UCSD-AML1 (cell line): ENCODE data around the gene SRGAP3.

Source experiments
- DNase-seq: peaks from one replicate; lab custom pipeline; 2025; ENCODE audit not compliant: unreplicated experiment; lab: John Stamatoyannopoulos, UW

The SRGAP3 gene

DNA sequence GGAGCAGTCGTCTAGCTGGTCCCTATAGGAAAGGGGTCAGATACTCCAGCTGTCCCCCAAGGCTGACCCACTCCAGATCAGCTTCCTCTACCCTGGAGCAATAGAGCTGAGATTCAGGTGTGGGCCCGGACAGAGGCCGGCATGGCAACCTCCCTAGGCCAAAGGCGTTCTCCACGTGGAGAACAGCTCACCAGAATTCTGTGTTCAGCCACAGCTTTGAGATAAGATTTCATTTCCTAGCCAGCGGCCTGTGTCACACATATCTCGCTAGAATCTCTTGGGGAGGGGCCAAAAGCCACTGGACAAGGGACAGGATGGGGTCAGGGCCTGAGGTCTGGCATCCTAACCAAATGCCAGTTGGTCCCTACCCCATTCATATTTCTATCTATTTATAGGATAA is 20.1 kb downstream of the SRGAP3 start:
- no peak for DNase-seq

DNA sequence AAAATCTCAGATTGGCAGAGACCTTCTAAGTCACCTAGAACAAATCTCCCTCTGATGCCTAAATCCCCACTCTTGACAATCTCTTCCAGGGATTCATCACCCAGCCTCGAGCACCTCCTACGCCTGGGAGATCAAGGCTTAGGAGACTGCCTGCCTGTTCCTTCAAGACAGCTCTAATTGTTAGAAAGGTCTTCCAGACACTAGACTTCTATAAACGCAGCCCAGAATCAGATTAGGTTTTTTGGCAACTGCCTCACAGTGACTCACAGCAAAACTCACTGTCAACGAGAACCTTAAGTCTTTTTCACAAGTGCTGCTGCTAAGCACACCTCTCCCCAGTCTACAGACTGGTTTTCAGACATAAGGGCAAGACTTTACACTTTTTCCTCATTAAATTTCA is 23.1 kb downstream of the SRGAP3 start:
- no peak for DNase-seq

DNA sequence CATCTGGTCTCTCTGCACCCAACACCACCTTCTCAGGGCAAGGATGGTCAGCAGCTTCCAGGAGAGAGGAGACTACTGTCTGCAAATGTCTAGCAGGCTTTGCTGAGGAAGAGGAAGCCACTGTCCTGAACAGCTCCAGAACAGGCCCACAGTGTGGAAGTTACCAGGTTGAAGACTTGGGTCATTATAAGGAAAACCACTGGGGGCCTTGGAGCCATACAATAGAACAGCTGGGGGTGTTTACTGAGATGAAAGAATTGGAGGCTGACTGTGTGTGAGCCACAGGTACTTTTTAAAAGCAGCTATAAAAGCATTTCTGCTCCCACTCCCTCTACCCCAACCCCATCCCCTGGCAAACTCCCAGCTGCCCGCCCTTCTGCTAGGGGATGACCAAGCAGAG is 24.2 kb downstream of the SRGAP3 start:
- DNase-seq, result no peak

DNA sequence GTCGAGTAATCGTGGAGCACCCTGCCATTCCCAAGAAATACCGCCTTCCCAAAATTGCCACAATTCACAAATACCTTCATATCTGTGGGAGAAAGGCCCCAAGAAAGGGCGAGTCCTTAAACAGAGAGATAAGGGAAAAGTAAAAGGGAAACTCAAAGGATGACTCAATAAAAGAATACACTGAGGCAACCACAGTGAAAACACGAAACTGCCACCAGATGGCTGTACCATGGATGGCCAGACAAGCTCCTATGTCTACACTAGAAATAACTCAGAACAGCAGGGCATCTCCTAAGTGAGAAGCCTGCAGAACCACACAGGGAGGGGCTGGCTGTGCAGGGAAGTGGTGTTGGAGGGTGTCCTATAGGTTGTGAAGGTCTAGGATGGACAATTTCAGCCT is 25.0 kb downstream of the SRGAP3 start:
- DNase-seq, result no peak

DNA sequence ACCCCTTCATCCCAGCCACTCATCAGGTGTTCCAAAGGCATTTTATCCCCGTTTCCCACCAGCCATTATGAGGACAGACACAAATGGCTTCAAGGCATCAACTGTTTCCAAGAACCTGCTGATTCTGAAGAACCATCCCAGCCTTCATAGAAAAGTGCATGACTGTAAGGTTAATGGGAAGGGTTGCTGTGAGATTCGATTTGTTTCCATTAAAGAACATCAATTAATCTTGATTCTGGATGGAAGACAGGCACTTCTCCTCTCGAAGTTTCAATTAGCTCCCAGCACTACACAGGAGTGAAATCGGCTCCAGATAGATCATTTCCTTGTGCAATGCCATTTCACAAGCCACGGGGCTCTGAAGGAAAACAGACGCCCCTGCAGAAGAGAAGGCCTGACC is 25.8 kb downstream of the SRGAP3 start:
- DNase-seq, result no peak

DNA sequence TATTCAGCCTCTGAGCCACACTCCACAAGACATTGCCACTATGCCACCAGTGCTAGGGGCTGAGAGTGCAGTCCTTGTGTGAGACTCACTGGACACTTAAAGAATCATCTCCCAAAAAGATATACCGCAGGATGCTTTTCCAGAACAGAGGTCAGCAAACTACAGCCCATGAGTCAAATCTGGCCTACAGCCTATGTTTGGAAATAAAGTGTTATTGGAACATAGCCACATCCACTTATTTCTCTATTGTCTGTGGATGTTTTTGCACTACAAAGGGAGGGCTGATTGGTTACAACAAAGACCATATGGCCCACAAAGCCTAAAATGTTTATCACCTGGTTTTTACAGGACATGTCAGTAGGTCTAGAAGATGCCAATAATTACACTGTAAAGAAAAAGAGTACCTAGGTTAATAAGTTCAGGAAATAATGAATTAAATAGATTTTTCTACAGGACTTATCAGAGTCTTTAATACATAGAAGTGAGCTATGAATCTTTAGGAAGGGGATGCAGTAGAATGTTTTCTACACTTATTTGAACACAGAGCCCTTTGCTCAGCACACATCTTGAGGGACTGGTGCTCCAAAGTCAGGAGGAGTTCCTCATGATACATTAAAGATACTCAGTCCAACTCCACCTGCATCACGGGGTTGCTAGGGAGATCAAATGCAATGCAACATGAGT is 26.3 kb downstream of the SRGAP3 start:
- no peak for DNase-seq

DNA sequence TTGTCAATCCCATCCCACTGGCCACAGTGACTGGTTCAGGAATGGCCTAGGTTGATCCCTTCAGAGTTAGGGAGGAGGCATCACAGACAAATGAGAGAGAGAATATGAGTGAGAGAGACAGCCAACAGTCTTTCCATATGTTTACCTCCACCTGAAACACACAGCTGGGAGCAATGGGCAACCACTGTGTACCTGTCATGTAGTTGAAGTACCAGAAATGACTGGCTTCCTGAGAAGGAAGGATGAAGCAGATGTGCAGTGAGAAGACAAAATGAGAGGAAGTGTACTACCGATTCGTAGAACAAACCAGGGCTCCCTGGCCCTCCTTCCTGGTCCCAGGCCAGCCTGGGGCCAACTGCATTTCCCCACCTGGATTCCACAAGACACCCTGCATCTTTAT is 27.4 kb downstream of the SRGAP3 start:
- no peak for DNase-seq

DNA sequence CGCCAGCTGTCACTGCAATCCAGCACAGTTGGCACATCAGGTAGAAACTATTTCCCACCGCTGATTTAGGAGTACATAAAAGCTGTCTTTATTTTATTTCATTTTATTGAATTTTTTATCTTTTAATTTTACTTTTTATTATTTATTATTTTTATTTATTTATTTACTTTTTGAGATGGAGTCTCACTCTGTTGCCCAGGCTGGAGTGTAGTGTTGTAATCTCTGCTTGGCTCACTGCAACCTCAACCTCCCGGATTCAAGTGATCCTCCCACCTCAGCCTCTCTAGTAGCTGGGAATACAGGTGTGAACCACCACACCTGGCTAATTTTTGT is 31.0 kb downstream of the SRGAP3 start:
- no peak for DNase-seq

DNA sequence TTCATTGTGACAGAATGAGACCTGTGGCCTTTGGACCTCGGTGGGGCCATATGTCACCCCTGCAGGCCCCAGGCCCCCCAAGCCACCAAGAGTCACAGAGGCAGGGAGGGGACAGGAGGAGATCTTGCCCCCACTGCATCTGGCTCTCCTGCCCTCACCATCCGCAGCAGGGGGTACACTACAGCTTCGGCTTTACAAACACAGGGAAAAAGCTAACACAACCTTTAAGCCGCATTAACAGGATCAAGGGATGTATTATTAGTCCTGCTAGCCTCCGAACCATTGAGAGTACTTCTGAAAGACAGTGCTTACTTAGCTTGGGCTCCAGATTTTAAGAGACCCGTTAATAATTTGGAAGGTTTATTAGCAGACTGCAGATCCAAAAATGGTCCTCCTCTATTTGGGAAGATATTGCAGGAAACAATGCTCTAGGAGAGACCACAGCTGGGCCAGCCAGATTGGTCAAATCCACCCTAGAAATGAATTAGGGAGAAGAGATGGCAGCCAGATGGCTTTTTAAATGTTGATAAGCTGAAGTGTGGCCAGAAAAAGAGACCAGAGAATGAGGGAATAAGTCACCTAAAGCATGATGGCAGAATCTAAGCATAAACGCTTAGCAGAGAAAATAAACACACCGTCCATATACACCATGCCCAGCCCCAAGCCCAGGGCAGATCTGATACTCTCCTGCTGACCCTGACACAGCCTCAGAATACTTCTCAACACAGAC is 31.5 kb downstream of the SRGAP3 start:
- no peak for DNase-seq

DNA sequence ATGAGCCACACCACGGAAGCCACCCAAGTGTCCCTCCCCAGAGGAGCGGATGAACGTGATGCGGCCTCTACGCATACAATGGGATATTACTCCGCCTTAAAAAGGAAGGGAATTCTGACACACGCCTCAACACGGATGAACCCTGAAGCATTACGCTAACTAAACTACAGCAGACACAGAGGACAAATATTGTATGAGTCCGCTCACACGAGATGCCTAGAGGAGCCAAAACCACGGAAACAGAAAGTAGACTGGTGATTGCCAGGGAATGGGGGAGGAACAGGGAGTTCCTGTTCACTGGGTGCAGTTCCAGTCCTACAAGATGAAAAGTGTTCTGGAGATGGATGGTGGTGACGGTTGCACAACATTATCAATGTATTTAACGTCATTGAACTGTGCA is 32.7 kb downstream of the SRGAP3 start:
- DNase-seq, result no peak

DNA sequence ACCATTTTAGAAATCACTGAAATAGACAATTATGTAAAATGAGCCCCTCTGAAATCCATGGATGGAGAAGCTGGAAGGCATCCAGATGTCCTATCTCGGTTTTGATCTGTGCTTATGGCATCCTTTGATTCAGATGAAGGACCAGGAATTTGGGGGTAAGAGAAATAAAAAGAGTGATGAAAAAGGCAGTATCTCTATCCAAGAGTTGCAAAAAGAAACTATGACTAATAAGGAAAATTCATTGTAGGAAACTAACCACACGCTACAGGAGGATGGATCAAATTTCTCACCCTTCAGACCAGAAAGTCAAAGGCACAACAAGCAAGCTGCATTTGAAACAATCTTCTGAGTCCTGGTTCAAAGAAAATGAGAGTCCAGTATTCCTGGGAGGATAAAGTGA is 34.8 kb downstream of the SRGAP3 start:
- no peak for DNase-seq

DNA sequence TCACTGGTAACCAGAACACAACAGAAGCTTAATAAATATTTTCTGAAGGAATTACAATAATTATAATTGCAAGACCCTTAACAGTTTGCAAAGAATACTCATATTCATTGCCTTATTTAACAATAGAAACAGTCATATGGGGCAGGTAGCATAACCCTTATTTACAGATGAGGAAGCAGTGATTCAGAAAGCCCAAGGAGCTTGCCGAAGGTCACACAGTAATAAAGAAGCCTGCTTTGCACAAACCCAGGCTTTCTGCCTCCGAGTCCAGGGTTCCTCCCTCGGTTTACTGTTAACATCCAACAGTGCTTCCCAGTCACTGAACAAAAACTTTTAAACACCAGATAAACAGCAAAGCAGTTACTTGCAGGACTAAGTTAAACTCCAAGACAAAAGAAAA is 35.3 kb downstream of the SRGAP3 start:
- no peak for DNase-seq

DNA sequence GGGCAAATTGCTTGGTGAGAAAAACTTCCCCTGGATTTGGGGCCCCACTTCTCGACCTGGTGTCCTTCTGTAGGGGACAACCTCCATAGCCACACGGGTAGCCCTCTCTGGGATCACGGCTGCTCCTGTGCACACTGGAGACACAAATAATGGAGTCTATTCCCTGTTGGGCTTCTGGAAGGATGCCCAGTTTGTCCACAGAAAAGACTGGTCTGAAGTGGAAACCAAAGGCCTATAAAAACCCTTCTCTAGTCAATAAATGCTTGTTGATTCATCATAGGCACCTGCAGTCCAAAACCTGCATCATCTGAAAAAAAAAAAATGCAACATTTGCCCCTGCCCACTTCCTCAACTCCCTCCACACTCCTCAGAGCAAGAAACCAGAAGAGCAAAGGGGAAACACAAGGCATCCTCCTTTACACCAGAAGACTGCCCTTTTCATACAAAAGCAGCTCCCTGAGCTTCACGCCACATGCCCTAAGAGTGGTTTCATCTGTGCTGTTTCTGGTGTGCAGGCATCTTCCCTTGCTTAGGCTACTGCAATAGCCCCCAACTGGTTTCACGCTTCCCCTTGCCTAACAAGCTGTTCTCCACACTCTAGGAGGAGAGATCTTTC is 36.3 kb downstream of the SRGAP3 start:
- no peak for DNase-seq

DNA sequence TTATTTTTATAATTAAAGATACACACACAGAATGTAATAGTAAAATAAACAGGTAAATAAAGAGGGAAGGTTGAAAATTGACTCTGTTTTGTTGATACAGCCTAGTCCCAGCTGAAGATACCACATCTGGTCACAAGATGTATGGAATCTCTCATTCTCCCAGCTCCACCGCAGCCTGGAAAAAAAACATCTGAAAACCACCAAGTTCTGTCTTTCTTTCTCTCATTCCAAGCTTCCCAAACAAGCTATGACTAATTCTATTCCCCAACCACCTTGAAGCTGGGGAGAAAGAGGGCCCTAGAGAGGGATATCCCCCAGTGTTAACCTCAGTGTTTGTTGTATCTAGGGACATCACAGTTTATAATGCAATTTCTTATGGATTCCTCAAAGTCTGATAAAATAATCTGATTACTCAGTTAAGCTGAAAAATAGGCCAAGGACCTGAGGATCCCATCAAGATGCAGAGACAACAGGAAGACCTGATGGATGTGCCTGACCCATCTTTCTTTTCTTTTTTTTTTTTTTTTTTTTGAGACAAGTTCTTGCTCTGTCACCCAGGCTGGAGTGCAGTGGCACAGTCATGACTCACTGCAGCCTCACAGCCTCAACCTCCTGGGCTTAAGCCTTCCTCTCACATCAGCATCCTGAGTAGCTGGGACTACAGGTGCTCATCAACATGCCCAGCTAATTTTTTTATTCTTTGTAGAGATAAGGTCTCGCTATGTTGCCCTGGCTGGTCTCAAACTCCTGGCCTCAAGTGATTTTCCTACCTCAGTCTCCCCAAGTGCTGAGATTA is 38.1 kb downstream of the SRGAP3 start:
- no peak for DNase-seq

DNA sequence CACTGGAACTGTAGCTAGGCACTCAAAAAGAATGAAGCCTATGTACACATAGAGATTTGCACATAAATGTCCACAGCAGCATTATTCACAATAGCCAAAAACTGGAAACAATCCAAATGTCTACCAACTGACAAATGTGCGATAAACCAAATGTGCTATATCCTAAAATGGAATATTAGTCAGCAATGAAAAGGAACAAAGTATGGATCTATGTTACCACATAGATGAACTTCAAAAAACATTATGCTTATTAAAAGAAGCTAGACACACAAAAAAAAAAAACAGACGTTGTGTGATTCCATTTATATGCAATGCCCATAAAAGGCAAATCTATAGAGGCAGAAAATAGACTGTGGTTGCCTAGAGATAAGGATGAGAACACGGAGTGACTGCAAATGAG is 39.7 kb downstream of the SRGAP3 start:
- DNase-seq, result no peak

DNA sequence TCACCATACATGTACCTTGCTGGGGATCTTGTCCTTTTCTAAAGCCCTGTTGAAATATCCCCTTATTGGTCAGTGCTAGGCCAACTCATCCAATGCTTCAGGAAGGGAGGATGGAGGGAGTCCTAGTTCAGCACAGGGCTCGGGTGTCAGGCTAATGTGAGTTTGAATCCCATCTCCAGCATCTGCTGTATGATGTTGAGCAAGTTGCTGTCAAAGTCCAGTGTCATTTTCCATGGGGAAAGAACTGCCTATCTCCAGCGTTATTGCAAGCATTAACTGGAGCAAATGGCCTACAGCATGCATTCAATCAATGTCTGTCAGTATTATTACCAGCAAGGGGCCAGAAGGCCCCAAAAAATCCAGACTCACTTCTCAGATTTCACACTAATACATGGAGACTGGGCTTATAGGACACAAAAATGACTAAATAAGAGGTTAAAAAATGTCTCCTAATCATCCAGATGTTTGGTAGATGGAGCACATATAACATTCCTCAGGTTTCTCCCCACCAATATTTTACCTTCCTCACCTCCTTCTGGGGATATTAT is 40.8 kb downstream of the SRGAP3 start:
- no peak for DNase-seq

DNA sequence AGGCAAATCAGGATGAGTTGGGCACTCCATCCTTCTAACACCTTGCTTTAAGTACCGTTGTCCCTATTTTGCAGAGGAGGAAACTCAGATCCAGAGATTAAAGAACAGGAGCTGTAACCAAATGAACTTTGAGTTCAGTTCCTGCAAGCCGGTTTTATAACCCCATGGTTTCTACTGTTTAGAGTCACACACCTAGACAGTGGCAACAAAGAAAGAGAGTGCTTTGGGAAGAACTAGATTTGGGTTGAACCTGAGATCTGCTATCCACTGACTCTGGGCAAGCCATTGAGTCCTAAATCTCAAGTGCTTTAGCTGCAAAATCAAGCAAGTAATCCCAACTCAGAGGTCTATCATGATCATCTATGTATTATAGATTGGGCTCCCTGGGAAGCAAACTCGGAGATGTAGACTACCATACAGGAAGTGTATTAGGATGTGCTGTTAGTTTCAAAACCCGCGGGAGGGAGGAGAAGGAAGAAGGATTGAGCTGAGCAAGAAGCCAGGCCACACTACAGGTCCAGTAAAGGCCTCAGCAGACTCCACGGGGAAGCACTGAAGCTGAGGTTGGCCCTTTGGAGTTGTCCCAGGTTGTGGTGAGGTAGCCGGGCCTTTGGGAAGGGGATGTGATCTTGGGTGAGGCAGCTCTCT is 42.2 kb downstream of the SRGAP3 start:
- no peak for DNase-seq

DNA sequence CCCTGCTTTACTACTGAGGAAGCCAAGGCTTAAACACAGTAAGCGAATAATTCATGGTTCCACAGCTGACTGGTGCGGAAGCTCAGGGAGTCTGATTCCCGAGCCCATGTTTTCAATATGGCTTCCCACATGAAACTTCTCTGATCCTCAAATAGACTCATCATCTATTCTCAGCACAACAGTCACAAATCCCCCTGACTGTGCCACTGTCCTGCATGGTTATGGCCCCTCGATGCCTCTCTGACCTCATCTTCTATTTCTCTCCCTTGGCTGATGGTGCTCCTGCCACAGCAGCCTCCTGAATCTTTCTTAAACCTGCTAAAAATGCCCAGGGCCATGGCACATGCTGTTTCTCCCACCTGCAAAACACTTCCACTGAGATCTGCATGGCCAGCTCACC is 43.2 kb downstream of the SRGAP3 start:
- no peak for DNase-seq

DNA sequence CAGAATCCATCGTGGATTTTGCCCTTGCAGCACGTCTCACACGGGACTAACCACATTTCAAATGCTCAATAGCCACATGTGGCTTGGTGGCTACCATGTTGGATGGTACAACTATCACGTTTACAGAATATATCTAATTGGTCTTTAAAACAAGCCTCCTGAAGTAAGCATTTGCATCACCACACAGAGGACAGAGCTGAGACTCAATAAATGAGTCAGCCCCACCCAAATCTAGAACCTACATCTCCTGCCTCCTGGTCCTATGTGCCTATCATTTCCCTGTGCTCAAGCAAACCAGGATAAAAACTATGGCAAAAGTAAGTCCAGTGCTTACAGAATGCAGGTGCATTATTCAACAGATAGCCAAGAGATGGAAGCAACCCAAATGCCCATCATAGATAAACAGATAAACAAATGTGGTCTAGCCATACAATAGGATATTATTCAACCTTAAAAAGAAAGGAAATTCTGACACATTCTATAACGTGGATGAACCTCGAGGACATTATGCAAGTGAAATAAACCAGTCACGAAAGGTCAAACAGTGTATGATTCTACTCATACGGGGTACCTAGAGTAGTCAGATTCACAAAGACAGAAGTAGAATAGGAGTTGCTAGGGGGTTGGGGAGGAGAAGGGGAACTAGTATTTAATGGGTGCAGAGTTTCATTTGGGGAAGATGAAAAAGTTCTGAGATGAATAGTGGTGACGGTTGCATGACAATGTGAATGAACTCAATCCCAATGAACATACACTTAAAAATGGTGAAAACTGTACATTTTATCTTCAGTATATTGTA is 43.9 kb downstream of the SRGAP3 start:
- no peak for DNase-seq

DNA sequence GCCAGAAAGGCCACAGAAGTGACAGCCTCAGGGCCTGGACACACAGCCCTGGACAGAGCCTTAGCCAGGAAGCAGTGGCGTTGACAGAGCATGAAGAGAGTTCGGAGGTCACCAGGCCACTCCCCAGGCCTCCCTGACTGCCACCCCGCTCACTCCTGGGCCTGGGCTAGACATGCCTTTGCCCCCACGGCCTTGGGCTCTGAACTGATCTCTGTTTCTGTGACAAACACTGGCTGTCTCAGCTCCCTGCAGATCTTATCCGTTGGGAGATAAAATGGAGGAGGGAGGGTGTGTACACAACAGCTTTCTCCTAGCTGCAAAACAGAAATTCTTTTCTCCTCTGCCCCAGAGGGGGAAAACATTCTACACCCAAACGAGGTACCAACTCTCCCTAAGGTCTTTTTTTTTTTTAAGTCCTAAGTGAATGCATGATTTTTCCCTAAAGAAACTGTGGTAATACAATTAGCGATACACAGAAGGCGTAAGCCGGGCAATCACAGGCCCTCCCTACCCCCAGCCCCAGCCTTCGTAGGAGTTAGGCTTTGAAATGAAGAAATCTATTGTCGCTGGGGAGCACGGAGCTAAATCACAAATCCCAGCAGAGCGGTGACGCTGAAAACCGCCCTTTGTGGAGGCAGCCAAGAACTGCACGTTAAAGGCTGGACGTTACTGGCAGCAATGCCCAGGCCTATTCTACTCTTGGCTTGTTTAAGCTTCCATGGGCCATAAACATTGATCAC is 45.0 kb downstream of the SRGAP3 start:
- DNase-seq, result no peak
